GM18870 (cell line): ENCODE results near the gene FBXO34.
"Not testable (repeated sequence)": the region's sequence is repeated elsewhere in the genome, so short reads cannot be mapped to it uniquely, and the experiment has no call there.

ENCODE experiments used
- ATAC-seq: cut with Tn5 transposase; IDR thresholded peaks from one replicate; pipeline ENCODE4 v1.9.1; 2021; ENCODE audit warnings: moderate library complexity; ENCODE audit not compliant: unreplicated experiment

FBXO34 gene

DNA sequence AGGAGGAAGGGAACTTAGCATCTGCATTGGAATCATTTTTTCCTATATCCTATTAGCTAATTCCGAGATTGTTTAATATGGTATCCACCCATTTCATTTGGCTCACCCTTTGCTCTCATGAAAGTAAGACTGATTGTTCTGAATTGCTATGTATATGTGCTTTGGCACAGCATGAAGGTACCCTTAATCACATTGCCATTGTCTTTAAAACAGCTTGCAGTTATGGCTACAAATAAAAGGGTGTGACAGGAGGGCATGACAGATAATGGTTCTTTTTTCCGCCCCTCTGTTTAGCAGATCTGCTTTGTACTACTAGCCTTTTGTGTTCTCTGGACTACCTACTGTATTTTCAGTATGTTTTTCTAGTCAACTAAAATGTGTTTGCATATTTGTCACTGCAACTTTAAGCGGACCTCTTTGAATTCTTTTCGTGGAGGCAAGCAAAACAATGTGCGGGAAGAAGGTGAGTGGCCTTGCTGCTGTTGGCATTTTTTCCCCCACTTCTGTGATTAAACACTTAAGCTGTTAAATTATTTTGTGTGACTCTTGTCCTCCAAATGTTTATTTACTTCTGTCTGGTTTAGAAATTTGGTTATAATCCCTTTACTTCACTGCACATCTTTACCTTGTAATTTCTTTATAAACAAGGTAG lies 35.8 kb downstream of the FBXO34 start:
- ATAC-seq, result no peak

DNA sequence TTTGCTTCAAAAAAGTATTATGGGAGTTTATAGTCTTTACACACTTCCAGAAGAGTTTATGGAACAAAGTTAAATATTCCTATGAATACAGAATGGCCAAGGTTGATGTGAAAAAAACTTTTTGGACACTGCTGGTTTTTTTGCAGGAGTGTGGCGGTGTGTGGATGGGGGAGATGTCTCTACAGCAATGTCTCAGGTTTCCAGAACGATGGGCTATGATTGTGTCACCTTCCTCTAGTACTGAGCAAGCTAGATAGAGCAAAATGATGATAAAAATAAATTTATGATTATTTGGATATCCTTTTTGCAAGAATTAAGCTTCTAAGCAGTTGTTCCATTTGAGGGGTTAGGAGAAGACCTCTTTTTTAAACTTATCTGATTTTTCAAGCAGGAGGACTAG lies 37.9 kb downstream of the FBXO34 start:
- no peak for ATAC-seq

DNA sequence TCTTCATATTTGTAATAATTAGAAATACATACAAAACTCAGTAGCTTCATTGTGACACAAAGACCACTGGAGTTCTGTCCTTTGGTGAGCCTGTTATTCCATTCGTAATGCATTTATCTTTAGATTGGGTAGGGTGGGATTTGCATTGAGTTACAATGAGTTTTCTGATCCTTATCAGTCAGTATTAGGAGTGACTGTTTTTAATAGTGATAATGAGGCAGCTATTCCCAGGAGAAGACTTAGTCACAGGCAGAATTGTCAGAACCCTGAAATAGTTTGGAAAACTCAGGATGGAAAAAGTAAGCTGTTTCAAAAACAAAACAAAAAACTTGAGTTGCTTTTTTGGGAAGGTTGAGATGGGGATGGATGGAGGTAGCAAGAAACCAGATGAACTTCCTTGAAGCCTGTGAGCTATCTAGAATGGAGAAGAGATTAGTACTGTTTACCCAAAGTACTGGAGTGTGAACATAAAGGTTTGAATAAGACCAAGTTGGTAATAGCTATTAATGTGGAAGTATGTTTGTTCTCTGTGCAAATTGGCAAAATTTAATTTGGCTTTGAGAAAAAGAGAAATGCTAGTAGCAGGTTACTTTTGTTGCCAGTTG lies 38.6 kb downstream of the FBXO34 start:
- no peak for ATAC-seq

DNA sequence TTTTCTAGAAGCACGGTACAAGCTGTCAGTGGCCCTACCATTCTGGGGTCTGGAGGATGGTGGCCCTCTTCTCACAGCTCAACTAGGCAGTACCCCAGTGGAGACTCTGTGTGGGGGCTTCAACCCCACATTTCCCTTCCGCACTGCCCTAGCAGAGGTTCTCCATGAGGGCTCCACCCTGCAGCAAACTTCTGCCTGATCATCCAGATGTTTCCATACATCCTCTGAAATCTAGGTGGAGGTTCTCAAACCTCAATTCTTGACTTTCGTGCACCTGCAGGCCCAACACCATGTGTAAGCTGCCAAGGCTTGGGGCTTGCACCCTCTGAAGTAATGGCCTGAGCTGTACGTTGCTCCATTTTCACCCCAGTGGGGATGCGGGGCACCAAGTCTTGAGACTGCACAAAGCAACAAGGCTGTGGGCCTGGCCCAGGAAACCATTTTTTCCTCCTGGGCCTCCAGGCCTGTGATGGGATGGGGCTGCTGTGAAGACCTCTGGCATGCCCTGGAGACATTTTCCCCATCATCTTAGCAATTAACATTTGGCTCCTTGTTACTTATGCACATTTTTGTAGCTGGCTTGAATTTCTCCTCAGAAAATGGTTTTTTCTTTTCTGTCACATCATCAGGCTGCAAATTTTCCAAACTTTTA lies 41.3 kb downstream of the FBXO34 start:
- ATAC-seq, result not testable (repeated sequence)

DNA sequence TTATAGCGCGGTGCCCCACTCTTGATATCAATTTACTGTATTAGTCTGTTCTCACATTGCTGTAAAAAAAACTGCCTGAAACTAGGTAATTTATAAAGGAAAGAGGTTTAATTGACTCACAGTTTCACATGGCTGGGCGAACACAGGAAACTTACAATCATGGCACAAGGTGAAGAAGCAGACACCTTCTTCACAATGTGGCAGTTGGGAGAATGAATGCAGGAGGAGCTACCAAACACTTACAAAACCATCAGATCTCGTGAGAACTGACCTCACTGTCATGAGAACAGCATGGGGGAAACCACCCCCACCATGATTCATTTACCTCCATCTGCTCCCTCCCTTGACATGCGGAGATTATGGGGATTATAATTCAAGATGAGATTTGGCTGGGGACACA lies 42.3 kb downstream of the FBXO34 start:
- no peak for ATAC-seq

DNA sequence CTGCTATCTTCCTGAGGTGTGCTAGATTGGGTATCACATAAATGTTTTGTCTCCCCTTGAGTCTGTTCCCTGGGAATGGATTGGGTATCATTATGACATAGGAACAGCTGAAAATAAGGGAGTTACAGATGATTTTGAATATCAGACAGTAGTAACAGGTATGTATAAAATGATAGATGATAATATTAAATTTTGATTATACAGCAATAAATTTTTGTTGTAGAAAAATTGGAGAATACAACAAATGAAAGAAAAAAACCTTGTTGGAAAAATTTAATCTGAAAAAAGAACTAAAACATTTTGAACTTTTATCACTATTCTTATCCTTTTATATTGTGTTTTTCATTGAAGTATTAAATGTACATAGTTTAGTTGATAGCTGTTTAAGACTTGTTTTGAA lies 43.2 kb downstream of the FBXO34 start:
- no peak for ATAC-seq

DNA sequence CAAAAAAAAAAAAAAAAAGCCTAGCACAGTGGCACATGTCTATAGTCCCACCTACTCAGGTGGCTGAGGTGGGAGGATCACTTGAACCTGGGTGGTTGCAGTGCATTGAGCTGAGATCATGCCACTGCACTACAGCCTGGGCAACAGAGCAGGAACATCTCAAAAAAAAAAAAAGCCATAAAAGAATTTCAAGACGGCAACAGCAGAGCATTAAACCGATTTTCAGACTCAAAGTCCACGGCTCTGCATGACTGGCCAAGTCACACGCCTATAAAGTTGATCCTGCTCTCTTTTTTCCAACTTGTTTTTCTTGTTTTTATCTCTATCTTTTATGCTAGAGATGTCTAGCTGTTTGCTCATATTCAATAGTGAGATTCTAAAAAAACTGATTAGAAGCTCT lies 45.3 kb downstream of the FBXO34 start:
- no peak for ATAC-seq

DNA sequence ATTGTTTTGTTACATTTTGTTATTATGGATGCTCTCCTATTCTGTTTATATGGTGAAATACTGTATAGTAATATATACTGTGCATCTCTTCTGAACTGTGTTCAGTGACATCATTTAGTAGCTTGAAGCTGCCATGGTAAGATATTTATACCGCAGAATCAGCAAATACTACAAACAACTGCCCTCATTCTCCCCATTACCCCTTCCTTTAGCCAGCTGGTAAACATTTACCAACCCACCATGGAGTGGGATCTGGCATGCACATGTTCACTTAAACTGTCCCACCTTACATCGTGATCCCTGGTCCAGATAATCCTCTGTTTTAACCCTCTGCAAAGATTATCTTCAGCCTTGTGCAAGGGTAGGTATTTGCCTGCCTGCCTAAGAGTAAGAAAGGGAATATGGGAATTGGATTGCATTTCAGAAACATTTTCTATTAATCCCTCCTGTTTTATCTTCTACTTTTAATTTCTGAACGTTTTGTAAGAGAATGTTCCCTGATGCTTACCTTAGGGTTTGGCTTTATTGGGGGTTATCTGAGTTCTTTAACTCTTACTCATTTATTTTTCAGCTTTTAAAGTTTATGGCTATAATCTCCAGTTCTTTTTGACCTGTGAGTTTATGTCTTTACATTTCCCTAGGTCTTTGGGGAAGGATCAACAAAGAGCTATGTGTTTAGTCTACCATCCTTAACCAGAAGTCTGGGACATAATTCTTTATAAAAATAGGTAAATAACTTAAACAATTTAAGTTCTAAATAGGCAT lies 46.5 kb downstream of the FBXO34 start:
- ATAC-seq, result no peak

DNA sequence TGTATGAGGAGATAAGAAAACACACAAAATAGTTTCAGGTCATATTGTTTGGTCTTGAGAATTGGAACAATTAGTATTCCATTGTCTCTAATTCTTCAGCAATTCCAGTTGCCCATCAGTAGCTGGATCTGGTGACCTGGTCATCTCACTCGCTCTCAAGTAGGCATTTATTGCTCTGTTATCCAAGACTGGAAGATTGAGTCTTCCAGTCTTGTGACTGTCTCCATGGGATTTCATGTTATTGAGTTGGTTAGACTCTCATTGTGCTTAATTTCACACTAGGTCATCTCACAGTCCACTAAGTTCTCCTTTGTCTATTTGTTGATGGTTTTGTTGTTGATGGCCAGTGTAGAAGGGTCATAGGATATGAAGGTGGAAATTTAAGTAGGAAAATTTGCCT lies 47.5 kb downstream of the FBXO34 start:
- no peak for ATAC-seq

DNA sequence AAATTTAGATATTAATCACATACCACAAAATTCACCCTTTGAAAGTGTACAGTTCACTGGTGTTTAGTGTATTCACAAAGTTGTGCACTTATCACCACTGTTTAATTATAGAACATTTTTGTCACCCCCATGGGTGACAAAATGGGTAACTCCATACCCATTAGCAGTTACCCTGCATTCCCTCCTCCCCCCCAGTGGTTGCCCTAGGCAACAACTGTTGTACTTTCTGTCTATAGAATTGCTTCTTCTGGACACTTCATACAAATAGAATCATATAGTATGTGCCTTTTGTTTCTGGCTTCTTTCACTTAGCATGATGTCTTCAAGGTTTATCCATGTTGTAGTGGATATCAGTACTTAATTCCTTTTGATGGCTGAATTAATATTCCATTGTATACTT lies 52.7 kb downstream of the FBXO34 start:
- ATAC-seq, result no peak

DNA sequence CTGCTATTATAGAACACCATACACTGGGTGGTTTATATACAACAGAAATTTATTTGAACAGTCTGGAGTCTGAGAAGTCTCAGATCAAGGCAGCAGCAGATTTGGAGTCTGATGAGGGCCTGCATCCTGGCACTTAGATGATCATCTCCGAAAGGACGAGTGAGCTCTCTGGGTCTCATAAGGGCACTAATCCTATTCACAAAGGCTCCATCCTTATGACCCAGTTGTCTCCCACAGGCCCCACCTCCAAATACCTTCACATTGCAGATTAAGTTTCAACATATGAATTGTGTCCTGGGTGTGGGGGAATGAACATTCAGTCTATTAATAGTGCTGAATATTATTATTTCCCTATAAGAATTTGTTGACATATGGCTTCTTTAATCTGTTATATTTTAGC lies 53.6 kb downstream of the FBXO34 start:
- no peak for ATAC-seq

DNA sequence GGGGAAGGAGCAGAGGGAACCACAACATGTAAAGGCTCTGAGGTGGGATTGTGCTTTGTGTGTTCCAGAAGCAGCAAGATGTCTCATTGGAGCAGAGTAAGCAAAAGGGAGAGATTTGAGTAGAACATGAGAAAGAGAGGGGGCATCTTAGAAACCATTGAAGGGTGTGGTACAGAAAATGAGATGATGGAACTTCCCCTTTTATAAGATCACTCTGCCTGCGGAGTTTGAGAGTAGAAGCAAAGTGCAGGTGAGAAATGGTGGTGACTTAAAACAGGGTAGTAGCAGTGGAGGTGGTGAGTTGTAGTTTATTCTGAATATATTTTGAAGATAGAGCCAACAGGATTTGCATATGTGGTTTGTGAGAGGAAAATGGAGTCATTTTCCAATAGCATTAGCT lies 56.0 kb downstream of the FBXO34 start:
- peak; percentile 74 for ATAC-seq

DNA sequence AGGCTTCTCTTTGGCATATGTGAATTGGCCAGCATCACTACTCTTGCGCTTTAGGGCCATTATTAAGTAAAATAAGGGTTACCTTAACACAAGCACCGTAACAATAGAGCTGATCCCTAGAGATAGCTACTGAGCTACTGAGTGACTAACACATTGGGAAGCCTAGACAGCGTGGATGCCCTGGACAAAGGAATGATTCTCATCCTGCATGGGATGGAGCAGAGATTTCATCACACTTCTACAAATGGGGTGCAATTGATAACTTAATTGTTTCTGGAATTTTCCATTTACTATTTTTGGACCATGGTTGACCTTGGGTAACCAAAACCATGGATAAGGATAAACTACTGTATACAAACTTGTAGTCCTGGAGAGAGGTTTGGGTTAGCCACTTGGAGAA lies 57.1 kb downstream of the FBXO34 start:
- no peak for ATAC-seq

DNA sequence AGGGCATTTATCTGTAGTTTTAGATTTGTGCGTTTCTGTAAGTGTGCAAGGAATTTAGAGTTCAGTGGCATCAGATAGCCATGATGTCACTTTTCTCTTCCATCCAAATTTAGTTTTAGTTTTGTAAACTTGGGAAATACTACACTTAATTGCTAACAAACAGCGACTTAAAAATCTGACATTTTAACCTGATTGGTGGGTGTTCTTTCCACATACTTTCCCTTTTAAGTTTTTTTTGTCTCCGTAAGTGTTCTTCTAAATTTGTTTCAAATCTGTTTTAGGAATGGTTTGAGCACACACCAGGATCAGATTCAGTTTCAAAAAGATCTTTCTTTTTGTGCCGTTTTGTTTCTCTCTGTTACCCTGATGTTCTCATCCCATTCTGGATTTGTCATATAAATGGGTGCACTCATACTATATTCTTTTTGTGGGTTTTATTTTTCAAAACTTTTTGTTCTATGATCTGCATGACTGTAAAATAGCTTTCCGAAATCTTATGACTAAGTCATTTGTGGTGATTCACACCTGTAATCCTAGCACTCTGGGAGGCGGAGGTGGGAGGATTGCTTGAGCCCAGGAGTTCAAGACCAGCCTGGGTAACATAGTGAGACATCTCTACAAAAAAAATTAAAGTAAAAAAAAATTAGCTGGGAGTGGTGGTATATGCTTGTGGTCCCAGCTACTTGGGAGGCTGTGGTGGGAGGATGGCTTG lies 58.9 kb downstream of the FBXO34 start:
- ATAC-seq, result no peak

DNA sequence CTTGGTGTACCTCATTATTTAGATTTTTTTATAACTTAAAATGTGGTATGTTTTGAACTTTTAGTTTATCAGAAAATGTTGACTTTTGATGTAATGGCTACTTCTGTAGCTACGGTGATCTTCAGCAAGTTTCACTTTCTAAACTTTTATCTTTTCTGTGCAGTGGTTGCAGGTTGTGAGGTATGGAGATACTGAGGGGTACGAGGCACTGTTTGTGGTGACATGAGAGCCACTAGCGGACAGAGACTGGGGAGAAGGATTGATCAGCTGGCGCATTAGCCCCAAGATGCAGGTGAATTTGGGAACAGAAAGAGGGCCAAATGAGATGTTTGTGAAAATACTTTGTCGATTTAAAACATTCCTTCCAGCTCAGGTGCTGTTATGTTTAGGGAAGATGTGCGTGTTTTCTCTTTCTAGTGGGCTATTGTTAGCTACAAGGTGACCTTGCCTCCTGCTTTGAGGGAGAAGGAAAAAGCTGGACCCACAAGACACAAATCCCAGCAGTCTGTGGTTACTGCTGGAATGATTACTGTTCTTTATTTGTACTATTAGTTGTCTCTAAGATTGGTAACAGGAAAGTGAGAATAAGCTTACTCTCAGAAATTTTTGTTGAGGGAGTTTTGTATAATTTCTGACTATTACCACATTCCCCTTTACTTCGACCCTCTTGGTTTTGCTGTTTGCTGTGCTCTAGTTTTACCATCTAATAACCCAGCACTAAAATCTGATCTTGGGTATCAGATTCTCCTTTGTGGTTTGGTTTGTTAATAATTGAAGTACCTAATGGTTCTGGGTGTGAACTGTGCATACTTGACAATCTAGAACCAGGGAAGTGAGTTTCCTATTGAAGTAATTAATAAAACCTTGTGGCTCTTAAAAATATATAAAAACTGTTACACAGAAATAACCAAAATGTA lies 61.7 kb downstream of the FBXO34 start:
- ATAC-seq, result peak; percentile 56

DNA sequence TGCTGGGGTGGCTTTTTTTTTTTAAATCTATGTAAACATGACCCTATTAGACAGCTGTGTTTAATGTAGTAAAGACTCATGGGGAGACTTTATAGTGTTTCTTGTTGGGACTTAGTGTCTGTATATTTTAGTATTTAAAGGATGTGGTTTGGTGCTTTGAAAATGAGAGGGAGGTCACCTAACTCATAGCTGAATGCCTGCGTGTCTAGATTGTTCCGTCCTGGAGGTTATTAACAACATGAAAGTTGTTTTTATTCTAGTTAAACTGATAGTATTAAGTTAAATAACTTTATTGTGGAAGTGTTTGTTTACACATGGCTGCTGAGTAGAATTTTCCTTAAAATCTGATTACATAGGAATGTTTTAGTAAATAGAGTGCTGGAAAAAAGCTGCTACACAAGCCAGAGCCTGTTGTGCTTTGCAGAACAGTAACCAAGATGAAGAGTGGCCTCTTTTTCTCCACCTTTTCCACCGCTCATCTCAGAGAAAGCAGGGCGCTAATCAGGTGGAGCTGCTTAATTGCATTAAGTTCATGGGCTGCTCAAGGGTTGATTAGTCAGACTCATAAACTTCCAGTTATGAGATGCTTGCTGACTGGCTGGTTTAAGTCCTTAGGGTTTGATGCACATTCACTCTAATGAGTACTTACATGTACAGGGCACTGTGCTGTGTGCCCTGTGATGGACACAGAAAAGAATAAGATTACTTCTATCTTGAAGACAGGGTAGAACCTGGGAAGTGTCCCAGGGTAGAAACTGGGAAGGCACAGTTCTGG lies 62.7 kb downstream of the FBXO34 start:
- peak; percentile 37 for ATAC-seq

DNA sequence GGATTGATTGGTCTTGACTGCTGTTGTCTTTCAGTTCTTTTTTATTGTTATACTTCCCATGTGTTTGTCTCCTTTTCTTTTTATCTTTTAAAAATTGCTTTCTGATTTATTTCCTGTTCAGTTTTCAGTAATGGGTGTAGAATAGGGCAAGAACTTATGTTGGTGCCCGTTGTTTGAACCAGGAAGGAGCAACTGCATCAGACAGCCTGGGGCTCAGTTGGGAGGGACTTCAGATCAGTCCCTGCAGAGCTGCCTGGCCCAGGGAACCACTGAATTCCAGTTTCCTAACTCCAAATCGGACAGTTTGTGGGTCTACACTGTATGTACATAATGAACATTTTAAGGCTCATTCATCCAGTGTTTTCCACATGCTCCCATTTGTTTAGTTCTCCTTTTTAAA lies 64.9 kb downstream of the FBXO34 start:
- ATAC-seq, result no peak

DNA sequence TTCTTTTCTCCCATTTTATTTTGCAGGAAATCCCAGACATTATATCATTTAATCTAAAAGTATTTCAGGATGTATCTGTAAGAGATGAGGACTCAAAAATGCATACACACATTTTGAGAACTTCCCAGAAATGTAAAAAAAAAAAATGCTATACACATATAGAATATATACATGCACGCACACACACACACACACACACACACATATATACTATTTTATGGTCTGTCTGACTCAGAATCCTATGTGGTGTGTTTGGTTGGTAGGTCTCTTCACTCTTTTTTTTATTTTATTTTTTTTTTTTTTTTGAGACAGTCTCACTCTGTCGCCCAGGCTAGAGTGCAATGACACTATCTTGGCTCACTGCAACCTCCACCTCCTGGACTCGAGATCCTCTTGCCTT lies 65.5 kb downstream of the FBXO34 start:
- no peak for ATAC-seq

DNA sequence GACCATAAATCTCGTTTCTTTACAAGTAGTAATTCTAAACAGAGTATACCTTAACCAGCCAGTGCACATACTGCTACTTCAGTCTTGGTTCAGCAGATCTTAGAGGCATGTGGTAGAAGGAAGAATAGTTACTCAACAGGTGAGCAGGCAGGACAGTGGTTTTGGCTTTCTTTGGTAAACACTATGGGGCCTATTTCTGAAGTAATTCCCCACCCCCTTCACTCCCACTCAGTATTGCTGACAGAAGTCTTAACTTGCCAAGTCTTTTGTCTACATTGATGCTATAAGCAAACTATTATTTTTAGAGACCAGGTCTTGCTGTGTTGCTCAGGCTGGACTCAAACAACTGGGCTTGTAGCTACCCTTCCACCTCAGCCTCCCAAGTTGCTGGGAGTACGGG lies 68.5 kb downstream of the FBXO34 start:
- ATAC-seq, result peak; percentile 63
